Common myeloid progenitor, CD34-positive (primary cell): Measurements from ENCODE around the gene PLEKHG4.

Experiments
- CTCF ChIA-PET: fragments of 350-600 bp; sonication (Branson Sonifier 250); formaldehyde crosslinking; loops from one replicate; lab custom pipeline; 2021; ENCODE audit warnings: antibody characterized with exemption; lab: Charles Lee
- POLR2A ChIA-PET: fragments of 350-600 bp; sonication (Branson Sonifier 250); formaldehyde crosslinking; loops from one replicate; lab custom pipeline; 2021; ENCODE audit warnings: antibody characterized with exemption; lab: Charles Lee
- DNase-seq, 3 donors: peaks; one replicate each; pipeline versions ENCODE4 v3.0.0 to v3.0.0-alpha.2; 2013
- H3K27ac ChIP-seq, 2 experiments: 1 replicate in 1 of 2; 2 replicates in 1 of 2; pipeline ENCODE4 v1.7.0; 2013; ENCODE audit warnings: inconsistent platforms in 2 of 2, low read length in 2 of 2, mild to moderate bottlenecking in 2 of 2, low read depth in 1 of 2, moderate library complexity in 1 of 2; ENCODE audit not compliant: severe bottlenecking in 2 of 2, insufficient read depth in 1 of 2, poor library complexity in 1 of 2
- H3K27me3 ChIP-seq, 5 experiments: replicated peaks in 2 of 5; 1 replicate in 3 of 5; 2 replicates in 2 of 5; pipeline versions ENCODE4 v1.6.1 to v1.7.0; 2013; ENCODE audit warnings: low read length in 4 of 5, mild to moderate bottlenecking in 2 of 5, moderate library complexity in 2 of 5, inconsistent platforms in 1 of 5; ENCODE audit not compliant: insufficient read depth in 5 of 5, control insufficient read depth in 4 of 5
- H3K36me3 ChIP-seq, 4 experiments: 1 replicate in 2 of 4; 2 replicates in 2 of 4; pipeline versions ENCODE4 v1.6.1 to v1.7.0; 2013; ENCODE audit warnings: low read length in 3 of 4, control low read depth in 1 of 4, mild to moderate bottlenecking in 1 of 4; ENCODE audit not compliant: control insufficient read depth in 4 of 4, insufficient read depth in 4 of 4
- H3K4me1 ChIP-seq, 4 experiments: 1 replicate in 3 of 4; 2 replicates in 1 of 4; pipeline versions ENCODE4 v1.6.1 to v1.7.1; 2013; ENCODE audit warnings: low read length in 3 of 4, mild to moderate bottlenecking in 3 of 4, control low read depth in 1 of 4, inconsistent platforms in 1 of 4, moderate library complexity in 1 of 4; ENCODE audit not compliant: control insufficient read depth in 4 of 4, insufficient read depth in 4 of 4; ENCODE audit errors: control extremely low read depth in 1 of 4
- H3K4me3 ChIP-seq, 7 experiments: 1 replicate in 4 of 7; 2 replicates in 3 of 7; pipeline versions ENCODE4 v1.5.1 to v1.7.0; 2013; ENCODE audit warnings: mild to moderate bottlenecking in 7 of 7, low read length in 6 of 7, moderate library complexity in 6 of 7, inconsistent platforms in 2 of 7, low read depth in 2 of 7, control low read depth in 1 of 7; ENCODE audit not compliant: insufficient read depth in 4 of 7, control insufficient read depth in 1 of 7; ENCODE audit errors: extremely low read depth in 1 of 7
- H3K9me3 ChIP-seq, 5 experiments: 1 replicate in 4 of 5; 2 replicates in 1 of 5; pipeline versions ENCODE4 v1.6.1 to v1.7.1; 2013; ENCODE audit warnings: low read length in 4 of 5, mild to moderate bottlenecking in 2 of 5, inconsistent platforms in 1 of 5, low read depth in 1 of 5, moderate library complexity in 1 of 5; ENCODE audit not compliant: control insufficient read depth in 4 of 5, insufficient read depth in 2 of 5; ENCODE audit errors: control extremely low read depth in 1 of 5
- WGBS: methylation state at CpG from one replicate; pipeline ENCODE4 v1.1.5; 2013; ENCODE audit not compliant: insufficient coverage; 5-methylcytosine and 5-hydroxymethylcytosine counted together

PLEKHG4 gene

DNA sequence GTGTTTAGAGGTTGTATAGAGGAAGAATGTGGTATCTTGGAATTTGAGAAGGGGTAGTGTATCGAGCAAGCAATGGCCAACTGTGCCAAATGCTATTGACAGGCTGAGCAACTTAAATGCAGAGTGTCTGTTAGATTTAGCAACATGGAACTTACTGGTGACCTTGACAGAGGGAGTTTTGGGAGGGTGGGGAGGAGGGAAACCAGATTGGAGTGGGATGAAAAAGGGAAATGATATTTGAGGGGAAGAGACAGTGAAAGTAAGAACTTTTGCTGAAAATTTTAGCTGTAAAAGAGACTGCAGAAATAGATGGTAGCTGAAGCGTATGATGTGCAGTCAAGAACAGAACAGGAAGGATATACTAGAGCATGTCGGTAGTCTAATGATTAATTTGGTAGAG is 48.4 kb downstream of the PLEKHG4 start:
- no peaks in the 10 kb centered on the region for H3K9me3 ChIP-seq
- no peaks in the 10 kb centered on the region for H3K36me3 ChIP-seq
- H3K27me3 ChIP-seq = no peaks in the 10 kb centered on the region
- WGBS = 55% methylated on average over 2 of the region's 3 CpGs
- DNase-seq = no peak
- H3K27ac ChIP-seq = no peak overlapping the region
- POLR2A ChIA-PET = no interaction called here
- CTCF ChIA-PET = interaction anchor here (0.6 to 2.1 kb wide), 12 partner anchors 8 to 93 kb away, joined by 3 to 8 read pairs (median 4); no protein-coding TSS in a partner anchor
- H3K4me1 ChIP-seq = peaks cover 0 to 19% (median 11%) of the 10 kb centered on the region in 4 experiments
- no peak overlapping the region for H3K4me3 ChIP-seq

DNA sequence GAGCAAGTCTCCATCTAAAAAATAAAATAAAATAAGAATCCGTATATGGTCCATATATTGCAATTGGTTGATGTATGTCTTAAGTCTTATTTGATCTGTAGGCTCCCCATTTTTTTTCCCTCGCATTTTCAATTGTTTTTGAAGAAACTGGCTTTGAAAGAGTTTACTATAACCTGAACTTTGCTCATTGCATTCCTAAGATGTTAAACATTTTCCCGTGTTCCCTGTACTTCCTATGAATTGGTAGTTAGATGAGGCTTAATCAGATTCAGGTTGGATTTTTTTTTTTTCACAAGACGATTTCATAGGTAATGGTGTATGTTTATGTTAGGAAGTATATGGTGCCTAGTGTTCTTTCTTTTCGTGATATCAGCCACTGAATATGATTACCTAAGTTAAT is 50.6 kb downstream of the PLEKHG4 start:
- H3K27ac ChIP-seq = no peak overlapping the region
- H3K36me3 ChIP-seq = no peaks in the 10 kb centered on the region
- no peaks in the 10 kb centered on the region for H3K9me3 ChIP-seq
- H3K4me1 ChIP-seq = peaks cover 0 to 17% (median 11%) of the 10 kb centered on the region in 4 experiments
- DNase-seq = no peak
- 83% methylated on average over 1 of the region's 5 CpGs for WGBS
- CTCF ChIA-PET = interaction anchor here (1.0 to 1.8 kb wide), 3 partner anchors 8 to 24 kb away, joined by 3 to 5 read pairs (median 4); no protein-coding TSS in a partner anchor
- POLR2A ChIA-PET = no interaction called here
- no peak overlapping the region for H3K4me3 ChIP-seq
- H3K27me3 ChIP-seq = no peaks in the 10 kb centered on the region

DNA sequence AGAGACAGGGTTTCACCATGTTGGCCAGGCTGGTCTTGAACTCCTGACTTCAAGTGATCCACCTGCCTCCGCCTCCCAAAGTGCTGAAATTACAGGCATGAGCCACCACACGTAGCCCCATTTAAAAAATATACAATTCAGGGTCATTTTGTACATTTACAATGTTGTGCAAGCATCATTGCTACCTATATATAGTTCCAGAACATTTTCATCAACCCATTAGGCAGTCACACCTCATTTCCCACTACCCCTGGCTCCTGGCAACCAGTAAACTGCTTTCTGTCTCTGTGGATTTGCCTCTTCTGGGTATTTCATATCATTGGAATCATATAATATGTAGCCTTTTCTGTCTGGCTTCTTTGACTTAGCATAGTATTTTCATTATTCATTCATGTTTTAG is 54.0 kb downstream of the PLEKHG4 start:
- Histone ChIP-seq H3K36me3 (no peaks in the 10 kb centered on the region), H3K4me1 (no peaks in the 10 kb centered on the region), H3K4me3 (no peak overlapping the region), H3K27me3 (no peaks in the 10 kb centered on the region), H3K9me3 (peaks cover 0 to 2% (median 0%) of the 10 kb centered on the region in 5 experiments), H3K27ac (no peak overlapping the region)
- no peak for DNase-seq
- ChIA-PET POLR2A (no interaction called here), CTCF (no interaction called here)
- 100% methylated on average over 2 of the region's 2 CpGs for WGBS

DNA sequence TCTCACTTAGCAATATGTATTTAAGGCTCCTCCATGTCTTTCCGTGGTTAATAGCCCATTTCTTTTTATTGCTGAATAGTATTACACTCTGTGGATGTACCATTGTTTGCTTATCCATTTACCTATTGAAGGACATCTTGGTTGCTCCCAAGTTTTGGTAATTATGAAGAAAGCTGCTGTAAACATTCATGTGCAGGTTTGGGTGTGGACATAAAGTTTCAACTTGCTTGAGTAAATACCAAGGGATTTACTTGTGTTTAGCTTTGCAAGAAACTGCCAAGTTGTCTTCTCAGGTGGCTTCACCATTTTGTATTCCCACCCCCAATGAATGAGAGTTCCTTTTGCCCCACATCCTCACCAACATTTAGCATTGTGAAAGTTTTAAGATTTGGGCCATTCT is 56.8 kb downstream of the PLEKHG4 start:
- Histone ChIP-seq H3K4me3 (no peak overlapping the region), H3K9me3 (peaks cover 0 to 2% (median 0%) of the 10 kb centered on the region in 5 experiments), H3K4me1 (no peaks in the 10 kb centered on the region), H3K36me3 (no peaks in the 10 kb centered on the region), H3K27ac (no peak overlapping the region), H3K27me3 (no peaks in the 10 kb centered on the region)
- POLR2A ChIA-PET = interaction anchor here (0.6 kb wide), 1 partner anchor 350 kb away, joined by 3 read pairs; no protein-coding TSS in a partner anchor
- CTCF ChIA-PET = interaction anchor here (0.9 to 1.4 kb wide), 2 partner anchors 9 to 11 kb away, joined by 3 to 5 read pairs; no protein-coding TSS in a partner anchor
- no CpG with 5 or more reads among the region's 1 CpG for WGBS
- no peak for DNase-seq

DNA sequence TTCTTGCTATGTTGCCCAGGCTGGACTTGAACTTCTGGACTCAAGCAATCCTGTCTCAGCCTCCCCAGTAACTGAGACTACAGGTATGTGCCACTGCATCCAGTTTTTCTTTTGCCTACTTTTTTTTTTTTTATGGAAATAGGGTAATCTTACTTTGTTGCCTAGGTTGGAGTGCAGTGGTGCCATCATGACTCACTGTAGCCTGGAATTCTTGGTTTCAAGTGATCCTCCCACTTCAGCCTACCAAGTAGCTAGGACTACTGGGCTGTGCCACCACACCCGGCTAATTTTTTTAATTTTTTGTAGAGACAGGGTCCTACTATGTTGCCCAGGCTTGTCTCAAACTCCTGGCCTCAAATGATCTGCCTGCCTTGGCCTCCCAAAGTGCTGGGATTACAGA is 57.3 kb downstream of the PLEKHG4 start:
- DNase-seq = no peak
- Histone ChIP-seq H3K36me3 (no peaks in the 10 kb centered on the region), H3K4me3 (no peak overlapping the region), H3K4me1 (no peaks in the 10 kb centered on the region), H3K27me3 (no peaks in the 10 kb centered on the region), H3K9me3 (peaks cover 0 to 2% (median 0%) of the 10 kb centered on the region in 5 experiments), H3K27ac (no peak overlapping the region)
- POLR2A ChIA-PET = no interaction called here
- WGBS = 100% methylated on average over 1 of the region's 1 CpG
- CTCF ChIA-PET = interaction anchor here (1.4 kb wide), 1 partner anchor 9 kb away, joined by 5 read pairs; no protein-coding TSS in a partner anchor
